Mammary epithelial cell (primary cell): ENCODE data around the gene EML4.

Source experiments
- EZH2 ChIP-seq: IDR thresholded peaks from 2 replicates; pipeline ENCODE4 v1.6.1; 2012; ENCODE audit warnings: low read length, inconsistent platforms, borderline replicate concordance
- TF ChIP-seq, protein P1 (sequence below), 2 donors: IDR thresholded peaks in 1 of 2; conservative IDR thresholded peaks in 1 of 2; 2 replicates each; pipeline ENCODE4 v1.5.1; 2011 to 2012; ENCODE audit warnings: inconsistent platforms in 2 of 2, low read length in 2 of 2, mild to moderate bottlenecking in 2 of 2, control low read depth in 1 of 2, low read depth in 1 of 2; ENCODE audit not compliant: insufficient read depth in 1 of 2; ENCODE audit errors: extremely low read depth in 1 of 2

DNA sequence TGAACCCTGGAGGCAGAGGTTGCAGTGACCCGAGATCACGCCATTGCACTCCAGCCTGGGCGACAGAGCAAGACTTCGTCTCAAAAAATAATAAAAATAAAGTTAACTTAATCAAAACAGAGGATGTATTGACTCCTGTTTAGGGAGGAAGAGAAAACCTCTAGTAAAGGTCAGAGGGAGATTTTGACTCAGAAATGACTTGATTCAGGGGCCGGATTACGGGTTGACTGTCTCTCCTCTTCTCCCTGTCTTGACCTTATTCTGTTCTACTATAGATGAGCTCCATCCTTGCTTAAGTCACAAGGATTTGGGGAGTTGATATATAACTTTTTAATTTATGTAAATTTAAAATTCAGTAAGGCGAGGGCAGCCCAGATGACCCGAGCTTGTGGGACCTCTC is 120.9 kb downstream of the EML4 start:
- TF ChIP-seq, protein P1, sequence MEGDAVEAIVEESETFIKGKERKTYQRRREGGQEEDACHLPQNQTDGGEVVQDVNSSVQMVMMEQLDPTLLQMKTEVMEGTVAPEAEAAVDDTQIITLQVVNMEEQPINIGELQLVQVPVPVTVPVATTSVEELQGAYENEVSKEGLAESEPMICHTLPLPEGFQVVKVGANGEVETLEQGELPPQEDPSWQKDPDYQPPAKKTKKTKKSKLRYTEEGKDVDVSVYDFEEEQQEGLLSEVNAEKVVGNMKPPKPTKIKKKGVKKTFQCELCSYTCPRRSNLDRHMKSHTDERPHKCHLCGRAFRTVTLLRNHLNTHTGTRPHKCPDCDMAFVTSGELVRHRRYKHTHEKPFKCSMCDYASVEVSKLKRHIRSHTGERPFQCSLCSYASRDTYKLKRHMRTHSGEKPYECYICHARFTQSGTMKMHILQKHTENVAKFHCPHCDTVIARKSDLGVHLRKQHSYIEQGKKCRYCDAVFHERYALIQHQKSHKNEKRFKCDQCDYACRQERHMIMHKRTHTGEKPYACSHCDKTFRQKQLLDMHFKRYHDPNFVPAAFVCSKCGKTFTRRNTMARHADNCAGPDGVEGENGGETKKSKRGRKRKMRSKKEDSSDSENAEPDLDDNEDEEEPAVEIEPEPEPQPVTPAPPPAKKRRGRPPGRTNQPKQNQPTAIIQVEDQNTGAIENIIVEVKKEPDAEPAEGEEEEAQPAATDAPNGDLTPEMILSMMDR (conservative IDR thresholded peaks at IDR 0.05 in 1 of 2, IDR thresholded peaks at IDR 0.05 in 1 of 2; ENCODE audit: extremely low read depth in 1 of 2, insufficient read depth in 1 of 2, low read depth in 1 of 2, low read length in 2 of 2), result no peak
- TF ChIP-seq EZH2, result no peak
